ENCODE results near the gene HUNK.

Gene HUNK

DNA sequence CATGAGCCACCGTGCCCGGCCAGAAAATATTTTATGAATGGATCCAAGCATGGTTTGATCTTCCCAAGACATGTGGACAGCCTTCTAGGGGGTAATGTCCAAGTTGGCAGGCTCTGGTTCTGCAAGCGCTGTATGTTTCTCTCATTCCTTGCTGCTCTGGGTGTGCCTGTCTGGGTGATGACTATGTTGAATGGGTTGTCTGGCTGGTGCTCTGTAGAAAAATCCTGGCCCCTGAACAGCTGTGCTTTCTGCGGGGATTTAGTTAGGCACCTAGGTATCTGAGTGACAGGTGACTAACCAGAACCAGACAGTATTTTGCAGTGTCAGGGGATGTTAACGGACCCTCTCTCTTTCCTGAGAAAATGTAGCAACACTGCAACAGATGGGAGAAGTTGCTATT, 14.1 kb downstream of the HUNK start:
- TF ChIP-seq CTCF (IDR thresholded peaks at IDR 0.05; ENCODE audit: low read depth, low read length), result no peak
- no peak overlapping the region for H3K4me3 ChIP-seq (ENCODE audit: low read depth, low read length)

DNA sequence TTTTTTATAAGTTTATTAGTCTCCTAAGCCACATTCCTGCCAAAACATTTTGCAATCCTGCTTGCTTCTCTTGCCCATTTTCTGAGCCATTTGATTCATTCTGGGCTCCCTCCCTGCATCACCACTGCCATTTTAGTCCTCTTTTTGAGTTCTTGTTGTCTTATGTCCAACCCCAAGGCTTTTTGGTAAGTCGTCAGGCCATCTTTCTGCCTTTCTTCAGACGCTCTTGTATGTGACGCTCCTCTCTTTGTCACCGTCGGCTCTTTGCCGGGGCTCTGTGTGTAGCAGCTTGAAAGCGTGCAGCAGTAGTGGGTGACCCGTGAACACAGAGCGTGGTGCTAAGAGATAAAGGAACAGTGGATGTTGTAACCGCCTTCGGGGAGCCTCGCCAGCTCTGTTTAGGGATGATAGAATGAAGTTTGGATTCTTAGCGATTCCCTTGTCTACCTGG, 14.6 kb downstream of the HUNK start:
- no peak overlapping the region for H3K4me3 ChIP-seq (ENCODE audit: low read depth, low read length)
- TF ChIP-seq CTCF (IDR thresholded peaks at IDR 0.05; ENCODE audit: low read depth, low read length), result no peak

GRCh38 chr21:31888936-31889371, 16.1 kb downstream of the HUNK start:
- TF ChIP-seq CTCF (IDR thresholded peaks at IDR 0.05; ENCODE audit: low read depth, low read length), result no peak
- H3K4me3 ChIP-seq (ENCODE audit: low read depth, low read length), result no peak overlapping the region

GRCh38 chr21:31889460-31889859, 16.6 kb downstream of the HUNK start:
- H3K4me3 ChIP-seq (ENCODE audit: low read depth, low read length), result no peak overlapping the region
- no peak for TF ChIP-seq CTCF (IDR thresholded peaks at IDR 0.05; ENCODE audit: low read depth, low read length)

- no peak for TF ChIP-seq CTCF (IDR thresholded peaks at IDR 0.05; ENCODE audit: low read depth, low read length)
Observed at GRCh38 chr21:31892686-31893085, 19.9 kb downstream of the HUNK start.

GRCh38 chr21:31893851-31894415, 21.1 kb downstream of the HUNK start:
- no peak for TF ChIP-seq CTCF (IDR thresholded peaks at IDR 0.05; ENCODE audit: low read depth, low read length)
- H3K4me3 ChIP-seq (ENCODE audit: low read depth, low read length), result no peak overlapping the region

More at GRCh38 chr21:31892686-31893085, 19.9 kb downstream of the HUNK start:
- no peak overlapping the region for H3K4me3 ChIP-seq (ENCODE audit: low read depth, low read length)

DNA sequence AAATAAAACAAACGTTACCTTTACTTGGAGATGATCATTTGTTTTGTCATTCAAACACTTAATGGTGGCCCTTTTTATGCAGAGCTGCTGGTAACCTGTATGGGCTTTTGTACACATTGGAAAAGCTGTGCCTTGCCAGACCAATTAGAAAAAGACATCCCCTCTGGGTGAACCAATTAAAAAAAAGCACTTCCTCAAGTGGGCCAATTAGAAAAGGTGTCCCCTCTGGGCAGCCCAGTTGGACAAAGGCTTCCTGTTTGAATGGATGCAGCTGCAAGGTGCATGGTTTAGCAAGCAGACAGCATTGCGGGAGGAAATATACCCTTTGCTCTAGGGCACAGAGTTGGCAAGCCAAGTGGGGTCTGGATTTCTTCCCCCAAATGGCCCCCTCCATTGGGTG, 21.6 kb downstream of the HUNK start:
- H3K4me3 ChIP-seq (ENCODE audit: low read depth, low read length), result no peak overlapping the region
- no peak for TF ChIP-seq CTCF (IDR thresholded peaks at IDR 0.05; ENCODE audit: low read depth, low read length)
